Amniotic stem cell (primary cell): ENCODE measurements around the gene BOC.

Experiments used
- DNase-seq: peaks from one replicate; lab custom pipeline; 2025; lab: John Stamatoyannopoulos, UW

The BOC gene

GRCh38 chr3:113287111-113287802, 75.9 kb downstream of the BOC start:
- peak; percentile 68 for DNase-seq

GRCh38 chr3:113287803-113288648, 76.7 kb downstream of the BOC start:
- peak; percentile 41 for DNase-seq

- no peak for DNase-seq
Measured at GRCh38 chr3:113288881-113289280, 77.5 kb downstream of the BOC start.

GRCh38 chr3:113291572-113291971, 80.2 kb downstream of the BOC start:
- no peak for DNase-seq

GRCh38 chr3:113292933-113293332, 81.6 kb downstream of the BOC start:
- DNase-seq, result no peak

GRCh38 chr3:113293348-113293747, 82.0 kb downstream of the BOC start:
- DNase-seq, result no peak

- no peak for DNase-seq
Measured at GRCh38 chr3:113295463-113295862, 84.1 kb downstream of the BOC start.

- DNase-seq, result no peak
Measured at GRCh38 chr3:113297287-113297686, 85.9 kb downstream of the BOC start.

GRCh38 chr3:113297841-113298240, 86.5 kb downstream of the BOC start:
- DNase-seq, result no peak

GRCh38 chr3:113300596-113300995, 89.2 kb downstream of the BOC start:
- DNase-seq, result no peak

- DNase-seq, result no peak
Measured at GRCh38 chr3:113304102-113304501, 92.7 kb downstream of the BOC start.

GRCh38 chr3:113304856-113305540, 93.6 kb downstream of the BOC start:
- DNase-seq, result no peak

- DNase-seq, result no peak
Measured at GRCh38 chr3:113310960-113311359, 99.6 kb downstream of the BOC start.

GRCh38 chr3:113312416-113312815, 101.1 kb downstream of the BOC start:
- no peak for DNase-seq

GRCh38 chr3:113314923-113315322, 103.6 kb downstream of the BOC start:
- no peak for DNase-seq

- no peak for DNase-seq
Measured at GRCh38 chr3:113329757-113330156, 118.4 kb downstream of the BOC start.

- no peak for DNase-seq
Measured at GRCh38 chr3:113330742-113331141, 119.4 kb downstream of the BOC start.

- DNase-seq, result no peak
Measured at GRCh38 chr3:113331187-113331586, 119.8 kb downstream of the BOC start.
